ENCODE measurements around the gene LRRN1.
"Not testable (repeated sequence)": the region's sequence is repeated elsewhere in the genome, so short reads cannot be mapped to it uniquely, and the experiment has no call there.

Gene LRRN1

GRCh38 chr3:3827111-3827510 lies 27.9 kb downstream of the LRRN1 start:
- no peak overlapping the region for H3K9ac ChIP-seq (ENCODE audit: low read depth, low read length)
- 0 out of 2 replicates have a peak, but pooled peaks cover 2% of the 10 kb centered on the region for H3K9me3 ChIP-seq (ENCODE audit: control insufficient read depth, insufficient read depth, low read length)
- no peaks in the 10 kb centered on the region for H3K4me1 ChIP-seq (ENCODE audit: insufficient read depth, low read length)
- H3K36me3 ChIP-seq (ENCODE audit: insufficient read depth, low read length) = peaks cover 11% of the 10 kb centered on the region

GRCh38 chr3:3828417-3828816 lies 29.2 kb downstream of the LRRN1 start:
- H3K4me1 ChIP-seq (ENCODE audit: insufficient read depth, low read length); H3K9ac ChIP-seq (ENCODE audit: low read depth, low read length): not testable (repeated sequence)
- H3K9me3 ChIP-seq (ENCODE audit: control insufficient read depth, insufficient read depth, low read length) = peaks cover 10% of the 10 kb centered on the region
- H3K36me3 ChIP-seq (ENCODE audit: insufficient read depth, low read length) = peaks cover 15% of the 10 kb centered on the region

- H3K9ac ChIP-seq (ENCODE audit: low read depth, low read length) = no peak overlapping the region
- H3K4me1 ChIP-seq (ENCODE audit: insufficient read depth, low read length) = no peaks in the 10 kb centered on the region
- peaks cover 15% of the 10 kb centered on the region for H3K9me3 ChIP-seq (ENCODE audit: control insufficient read depth, insufficient read depth, low read length)
- H3K36me3 ChIP-seq (ENCODE audit: insufficient read depth, low read length) = peaks cover 13% of the 10 kb centered on the region
Measured at GRCh38 chr3:3836845-3837244, 37.6 kb downstream of the LRRN1 start.

- Histone ChIP-seq H3K36me3 (ENCODE audit: insufficient read depth, low read length) (peaks cover 24% of the 10 kb centered on the region), H3K9me3 (ENCODE audit: control insufficient read depth, insufficient read depth, low read length) (peaks cover 5% of the 10 kb centered on the region), H3K9ac (ENCODE audit: low read depth, low read length) (no peak overlapping the region), H3K4me1 (ENCODE audit: insufficient read depth, low read length) (no peaks in the 10 kb centered on the region)
Measured at GRCh38 chr3:3842356-3842755, 43.1 kb downstream of the LRRN1 start.

DNA sequence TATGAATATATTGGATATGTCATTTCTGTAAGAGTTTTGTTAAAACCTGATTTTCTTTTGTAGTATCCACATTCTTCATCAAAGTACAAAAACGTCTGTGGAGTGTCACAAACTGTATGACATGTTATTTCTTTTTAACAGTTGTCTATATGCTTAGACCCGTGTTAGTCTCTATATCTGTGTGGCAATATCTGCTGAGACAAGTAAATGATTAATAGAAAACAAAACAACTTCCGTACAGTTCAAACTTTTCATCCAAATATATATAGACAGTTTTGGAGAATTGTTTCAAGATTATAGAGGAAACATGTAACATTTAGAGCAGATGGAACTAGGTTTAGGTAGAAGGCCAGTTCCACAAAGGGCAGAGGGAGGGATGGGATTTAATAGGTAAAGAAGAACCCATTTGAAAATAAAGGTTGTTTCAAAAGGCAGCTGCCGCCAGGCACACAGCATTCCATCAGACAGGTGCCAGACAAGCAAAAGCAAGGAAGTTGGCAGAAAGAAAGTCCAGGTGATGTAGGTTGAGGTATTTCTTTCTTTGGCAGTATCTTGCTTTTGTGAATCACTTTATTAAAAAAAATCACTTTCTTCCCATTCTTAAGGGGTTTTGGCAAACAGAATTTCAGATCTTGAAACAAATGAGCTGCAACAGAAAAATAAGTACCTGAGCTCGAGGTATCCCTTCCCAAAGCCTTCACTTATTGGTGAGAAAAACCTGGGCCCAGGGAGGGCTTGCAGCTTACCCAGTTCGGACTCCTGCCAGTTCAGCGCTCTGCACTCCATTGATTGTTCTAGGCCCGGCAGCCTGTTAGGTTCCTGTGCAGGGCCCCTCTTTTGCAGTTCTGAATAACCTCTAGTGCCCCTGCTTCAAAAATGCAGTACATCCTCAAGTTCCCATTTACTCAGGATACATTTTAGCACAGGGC lies 49.0 kb downstream of the LRRN1 start:
- Histone ChIP-seq H3K9me3 (ENCODE audit: control insufficient read depth, insufficient read depth, low read length) (no peaks in the 10 kb centered on the region), H3K4me1 (ENCODE audit: insufficient read depth, low read length) (peaks cover 15% of the 10 kb centered on the region; the same call in 1 of the 2 replicates), H3K36me3 (ENCODE audit: insufficient read depth, low read length) (peaks cover 23% of the 10 kb centered on the region), H3K9ac (ENCODE audit: low read depth, low read length) (no peak overlapping the region)

DNA sequence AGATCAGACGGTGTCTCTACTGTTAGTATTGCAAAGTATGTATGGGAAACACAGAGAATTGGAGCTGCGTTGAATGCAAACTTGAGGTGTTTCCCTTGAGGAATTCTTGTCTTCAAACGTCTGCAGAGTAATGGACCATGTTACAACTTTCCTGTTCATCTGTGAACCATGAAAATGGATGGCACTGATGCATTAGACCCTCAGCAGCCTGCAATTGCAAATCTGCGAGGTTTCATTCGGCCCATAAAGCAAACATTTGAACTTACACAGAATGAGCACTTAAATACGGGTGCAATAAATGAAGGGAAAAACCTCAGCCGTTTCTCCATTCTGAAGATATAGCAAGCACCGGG lies 49.7 kb downstream of the LRRN1 start:
- Histone ChIP-seq H3K36me3 (ENCODE audit: insufficient read depth, low read length) (peaks cover 23% of the 10 kb centered on the region), H3K4me1 (ENCODE audit: insufficient read depth, low read length) (peaks cover 15% of the 10 kb centered on the region; the same call in 1 of the 2 replicates), H3K9me3 (ENCODE audit: control insufficient read depth, insufficient read depth, low read length) (no peaks in the 10 kb centered on the region), H3K9ac (ENCODE audit: low read depth, low read length) (no peak overlapping the region)

DNA sequence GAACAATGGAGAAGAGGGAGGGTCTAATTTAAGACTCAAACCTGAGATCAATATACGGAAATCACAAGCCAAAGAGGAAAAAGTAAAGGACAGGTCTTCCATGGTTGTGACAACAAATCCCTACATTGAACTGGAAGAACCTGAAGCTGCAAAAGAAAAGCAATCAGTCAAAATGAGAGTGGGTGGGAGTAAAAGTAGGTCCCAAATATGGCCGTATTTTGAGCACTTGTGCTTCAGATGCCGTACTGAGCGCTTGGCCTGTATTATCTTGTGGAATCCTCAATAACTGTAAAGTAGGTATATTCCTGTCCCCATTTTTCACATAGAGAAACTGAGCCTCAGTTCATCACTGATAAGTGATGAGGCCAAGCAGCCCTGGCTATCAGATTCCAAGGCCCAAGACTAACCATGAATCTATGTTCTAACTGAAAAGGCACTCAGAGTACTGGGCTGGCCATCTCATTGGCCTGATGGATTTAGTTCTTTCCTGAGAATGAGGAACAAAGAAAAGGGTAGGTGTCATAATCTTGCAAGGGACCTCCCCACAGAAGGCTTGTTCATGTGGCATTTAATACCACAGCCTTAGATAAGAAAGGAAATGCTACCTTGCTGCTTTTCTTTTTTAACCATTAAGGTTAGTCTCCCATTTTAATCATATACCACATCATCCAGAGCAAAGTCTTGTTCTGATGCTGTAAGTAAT lies 52.5 kb downstream of the LRRN1 start:
- H3K9ac ChIP-seq (ENCODE audit: low read depth, low read length) = no peak overlapping the region
- H3K9me3 ChIP-seq (ENCODE audit: control insufficient read depth, insufficient read depth, low read length) = no peaks in the 10 kb centered on the region
- peaks cover 3% of the 10 kb centered on the region for H3K36me3 ChIP-seq (ENCODE audit: insufficient read depth, low read length)
- peaks cover 15% of the 10 kb centered on the region; the same call in 1 of the 2 replicates for H3K4me1 ChIP-seq (ENCODE audit: insufficient read depth, low read length)

DNA sequence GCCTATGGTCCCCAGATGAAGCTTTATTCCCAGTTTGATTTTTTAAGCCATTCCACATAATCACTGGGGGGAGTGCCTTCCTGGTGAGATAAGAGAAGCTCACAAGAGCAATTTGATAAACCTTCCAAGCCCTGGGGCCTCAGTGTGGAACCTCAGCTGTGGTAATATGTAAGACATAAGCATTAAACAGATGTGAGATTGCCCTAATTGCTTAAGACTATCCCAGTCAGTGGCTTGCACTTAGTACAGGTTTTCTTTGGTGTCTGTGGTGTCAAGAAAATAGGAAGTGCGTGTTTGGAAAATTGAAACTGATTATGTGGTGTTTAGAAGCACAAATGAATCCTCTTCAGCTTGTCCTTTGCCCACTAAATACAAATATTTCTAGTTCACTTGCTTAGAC lies 54.3 kb downstream of the LRRN1 start:
- Histone ChIP-seq H3K9me3 (ENCODE audit: control insufficient read depth, insufficient read depth, low read length) (no peaks in the 10 kb centered on the region), H3K36me3 (ENCODE audit: insufficient read depth, low read length) (no peaks in the 10 kb centered on the region; the same call in 1 of the 2 replicates), H3K4me1 (ENCODE audit: insufficient read depth, low read length) (peaks cover 15% of the 10 kb centered on the region; the same call in 1 of the 2 replicates), H3K9ac (ENCODE audit: low read depth, low read length) (no peak overlapping the region)

DNA sequence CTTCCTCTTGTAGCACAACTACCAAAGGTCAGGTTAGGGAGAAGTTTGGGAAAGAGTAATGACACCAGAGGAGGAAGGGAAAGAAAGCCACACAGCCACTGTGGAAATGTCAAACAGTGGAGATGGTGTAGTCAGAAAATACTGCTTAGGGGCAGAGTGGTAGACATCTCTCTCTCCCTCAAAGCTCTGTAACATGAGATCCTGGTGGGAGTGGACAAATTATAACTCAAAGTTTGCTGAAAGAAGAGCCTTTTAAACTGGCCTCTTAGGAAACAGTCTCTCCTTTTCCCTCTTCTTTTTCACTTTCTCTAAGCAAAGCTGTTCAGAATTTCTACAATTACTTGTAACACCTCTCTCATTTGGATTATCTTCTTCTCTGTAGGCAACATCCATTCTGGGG lies 55.8 kb downstream of the LRRN1 start:
- Histone ChIP-seq H3K36me3 (ENCODE audit: insufficient read depth, low read length) (no peaks in the 10 kb centered on the region; the same call in 1 of the 2 replicates), H3K9ac (ENCODE audit: low read depth, low read length) (no peak overlapping the region), H3K9me3 (ENCODE audit: control insufficient read depth, insufficient read depth, low read length) (no peaks in the 10 kb centered on the region), H3K4me1 (ENCODE audit: insufficient read depth, low read length) (peaks cover 8% of the 10 kb centered on the region; the same call in 1 of the 2 replicates)

DNA sequence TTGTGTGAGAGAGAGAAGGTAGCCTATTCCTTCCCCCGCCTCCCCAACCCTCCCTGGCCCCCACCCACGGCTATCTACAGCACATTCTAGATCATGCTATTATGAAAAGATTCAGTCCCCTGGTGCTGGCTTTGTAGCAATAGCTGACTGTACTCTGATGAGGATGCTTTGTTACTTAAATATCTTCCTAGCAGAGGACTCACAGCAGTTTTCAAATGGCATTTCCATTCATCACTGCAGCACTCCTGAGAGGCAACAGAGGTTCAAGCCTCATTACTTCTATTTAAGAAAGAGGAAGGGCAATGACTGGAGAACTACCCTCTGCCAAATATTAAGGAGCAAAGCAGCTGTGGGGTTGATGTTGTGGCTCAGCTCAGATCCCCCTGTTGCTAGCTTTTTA lies 61.0 kb downstream of the LRRN1 start:
- Histone ChIP-seq H3K9me3 (ENCODE audit: control insufficient read depth, insufficient read depth, low read length) (no peaks in the 10 kb centered on the region), H3K9ac (ENCODE audit: low read depth, low read length) (no peak overlapping the region), H3K4me1 (ENCODE audit: insufficient read depth, low read length) (no peaks in the 10 kb centered on the region), H3K36me3 (ENCODE audit: insufficient read depth, low read length) (no peaks in the 10 kb centered on the region; the same call in 1 of the 2 replicates)

DNA sequence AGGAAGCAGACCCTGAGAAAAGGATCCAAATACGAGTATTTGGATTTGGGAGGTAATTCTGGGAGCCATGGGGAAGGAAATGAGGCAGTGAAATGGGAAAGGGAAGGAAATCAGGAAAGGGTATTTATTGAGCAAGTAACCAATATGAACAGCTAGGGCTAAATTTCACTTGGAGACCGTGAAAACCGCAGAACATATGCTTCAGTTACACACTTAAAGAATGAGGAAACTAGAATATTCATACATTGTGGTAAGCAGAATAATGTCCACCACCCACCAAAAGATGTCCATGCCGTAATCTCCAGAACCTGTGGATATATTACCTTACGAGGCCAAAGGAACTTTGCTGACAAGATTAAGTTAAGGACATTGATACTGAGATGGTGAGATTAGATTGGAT lies 63.3 kb downstream of the LRRN1 start:
- Histone ChIP-seq H3K4me1 (ENCODE audit: insufficient read depth, low read length) (no peaks in the 10 kb centered on the region), H3K9ac (ENCODE audit: low read depth, low read length) (no peak overlapping the region), H3K9me3 (ENCODE audit: control insufficient read depth, insufficient read depth, low read length) (no peaks in the 10 kb centered on the region), H3K36me3 (ENCODE audit: insufficient read depth, low read length) (no peaks in the 10 kb centered on the region)

GRCh38 chr3:3875491-3875890 lies 76.3 kb downstream of the LRRN1 start:
- no peaks in the 10 kb centered on the region for H3K36me3 ChIP-seq (ENCODE audit: insufficient read depth, low read length)
- no peaks in the 10 kb centered on the region for H3K4me1 ChIP-seq (ENCODE audit: insufficient read depth, low read length)
- no peak overlapping the region for H3K9ac ChIP-seq (ENCODE audit: low read depth, low read length)
- no peaks in the 10 kb centered on the region for H3K9me3 ChIP-seq (ENCODE audit: control insufficient read depth, insufficient read depth, low read length)

- H3K9me3 ChIP-seq (ENCODE audit: control insufficient read depth, insufficient read depth, low read length) = no peaks in the 10 kb centered on the region
Measured at GRCh38 chr3:3881050-3881449, 81.8 kb downstream of the LRRN1 start.

DNA sequence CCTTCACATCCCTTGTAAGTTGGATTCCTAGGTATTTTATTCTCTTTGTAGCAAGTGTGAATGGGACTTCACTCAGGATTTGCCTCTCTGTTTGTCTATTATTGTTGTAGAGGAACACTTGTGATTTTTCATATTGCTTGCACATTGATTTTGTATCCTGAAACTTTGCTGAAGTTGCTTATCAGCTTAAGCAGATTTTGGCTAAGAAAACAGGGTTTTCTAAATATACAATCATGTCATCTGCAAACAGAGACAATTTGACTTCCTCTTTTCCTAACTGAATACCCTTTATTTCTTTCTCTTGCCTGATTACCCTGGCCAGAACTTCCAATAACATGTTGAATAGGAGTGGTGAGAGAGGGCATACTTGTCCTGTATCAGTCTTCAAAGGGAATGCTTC lies 88.1 kb downstream of the LRRN1 start:
- H3K9me3 ChIP-seq (ENCODE audit: control insufficient read depth, insufficient read depth, low read length); H3K9ac ChIP-seq (ENCODE audit: low read depth, low read length); H3K36me3 ChIP-seq (ENCODE audit: insufficient read depth, low read length); H3K4me1 ChIP-seq (ENCODE audit: insufficient read depth, low read length): not testable (repeated sequence)

More at GRCh38 chr3:3881050-3881449, 81.8 kb downstream of the LRRN1 start:
- Histone ChIP-seq H3K36me3 (ENCODE audit: insufficient read depth, low read length) (no peaks in the 10 kb centered on the region), H3K4me1 (ENCODE audit: insufficient read depth, low read length) (no peaks in the 10 kb centered on the region), H3K9ac (ENCODE audit: low read depth, low read length) (no peak overlapping the region)

- Histone ChIP-seq H3K9ac (ENCODE audit: low read depth, low read length) (no peak overlapping the region), H3K9me3 (ENCODE audit: control insufficient read depth, insufficient read depth, low read length) (no peaks in the 10 kb centered on the region; the same call in 1 of the 2 replicates), H3K4me1 (ENCODE audit: insufficient read depth, low read length) (no peaks in the 10 kb centered on the region), H3K36me3 (ENCODE audit: insufficient read depth, low read length) (no peaks in the 10 kb centered on the region)
Measured at GRCh38 chr3:3893590-3893989, 94.4 kb downstream of the LRRN1 start.
